Measurements from ENCODE around the gene NLRP2B. TPM values are rescaled to one million over a fixed set of nuclear protein-coding genes. Genes with fewer than 3 reads are reported as not detected.
"Not testable (repeated sequence)": the region's sequence is repeated elsewhere in the genome, so short reads cannot be mapped to it uniquely, and the experiment has no call there.

NLRP2B gene
- 0.10 TPM for total RNA-seq

DNA sequence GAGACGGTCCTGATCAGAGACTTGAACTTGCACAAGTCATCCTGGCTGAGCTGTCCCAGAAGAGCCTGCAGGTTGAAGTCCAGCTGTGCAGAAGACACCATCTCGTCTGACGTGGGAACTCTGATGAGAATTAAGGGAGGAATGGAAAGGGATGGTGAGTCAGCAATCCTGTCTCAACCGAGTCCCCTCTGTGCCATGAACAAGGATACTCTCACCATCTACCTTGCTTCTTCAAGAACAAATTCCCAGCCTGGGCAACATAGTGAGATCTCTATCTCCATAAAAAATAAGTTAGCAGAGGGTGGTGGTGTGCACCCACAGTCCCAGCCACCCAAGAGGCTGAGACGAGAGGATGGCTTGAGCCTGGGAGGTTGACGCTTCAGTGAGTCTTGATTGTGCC lies at the start of gene NLRP2B:
Gene NLRP2B, minus strand, starts transcription at position 101 of the 400 bp plus-strand sequence.
- H3K4me1 ChIP-seq (ENCODE audit: insufficient read depth, low read length) = no peaks in the 10 kb centered on the region
- H3K9me3 ChIP-seq (ENCODE audit: low read depth, low read length) = no peaks in the 10 kb centered on the region
- no peak within 1 kb of the TSS for H3K4me3 ChIP-seq (ENCODE audit: low read length)

DNA sequence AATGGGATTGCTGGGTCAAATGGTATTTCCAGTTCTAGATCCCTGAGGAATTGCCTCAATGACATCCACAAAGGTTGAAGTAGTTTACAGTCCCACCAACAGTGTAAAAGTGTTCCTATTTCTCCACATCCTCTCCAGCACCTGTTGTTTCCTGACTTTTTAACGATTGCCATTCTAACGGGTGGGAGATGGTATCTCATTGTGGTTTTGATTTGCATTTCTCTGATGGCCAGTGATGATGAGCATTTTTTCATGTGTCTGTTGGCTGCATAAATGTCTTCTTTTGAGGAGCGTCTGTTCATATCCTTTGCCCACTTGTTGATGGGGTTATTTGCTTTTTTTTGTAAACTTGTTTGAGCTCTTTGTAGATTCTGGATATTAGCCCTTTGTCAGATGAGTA lies 45.9 kb upstream of the NLRP2B start:
- not testable (repeated sequence) for H3K4me1 ChIP-seq (ENCODE audit: insufficient read depth, low read length); H3K4me3 ChIP-seq (ENCODE audit: low read length); H3K27me3 ChIP-seq (ENCODE audit: insufficient read depth, low read length); H3K9me3 ChIP-seq (ENCODE audit: low read depth, low read length)

More for the DNA sequence above, at the start of gene NLRP2B:
- no peaks in the 10 kb centered on the region for H3K27me3 ChIP-seq (ENCODE audit: insufficient read depth, low read length)

DNA sequence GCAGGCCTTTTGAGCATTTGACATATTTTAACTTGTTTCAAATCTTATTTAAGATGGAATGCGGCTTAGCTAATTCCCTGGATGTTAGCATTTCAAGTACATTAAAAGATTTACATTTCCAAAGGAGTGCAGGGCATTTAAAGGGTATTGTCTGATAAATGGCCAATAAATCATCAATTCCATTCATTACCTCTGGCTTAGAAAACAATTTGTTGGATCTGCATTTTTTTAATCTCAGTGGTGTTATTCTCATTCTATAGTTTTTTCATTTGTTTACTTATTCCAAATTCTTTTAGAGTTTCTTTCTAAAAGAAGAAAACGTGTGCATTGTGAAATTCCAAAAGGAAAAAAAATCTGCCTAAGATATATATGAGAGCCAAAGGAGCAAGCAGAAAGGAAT lies 1.3 kb upstream of the NLRP2B start:
- H3K9me3 ChIP-seq (ENCODE audit: low read depth, low read length) = no peaks in the 10 kb centered on the region
- H3K4me1 ChIP-seq (ENCODE audit: insufficient read depth, low read length) = no peaks in the 10 kb centered on the region
- no peaks in the 10 kb centered on the region for H3K27me3 ChIP-seq (ENCODE audit: insufficient read depth, low read length)
- H3K4me3 ChIP-seq (ENCODE audit: low read length) = no peak overlapping the region

DNA sequence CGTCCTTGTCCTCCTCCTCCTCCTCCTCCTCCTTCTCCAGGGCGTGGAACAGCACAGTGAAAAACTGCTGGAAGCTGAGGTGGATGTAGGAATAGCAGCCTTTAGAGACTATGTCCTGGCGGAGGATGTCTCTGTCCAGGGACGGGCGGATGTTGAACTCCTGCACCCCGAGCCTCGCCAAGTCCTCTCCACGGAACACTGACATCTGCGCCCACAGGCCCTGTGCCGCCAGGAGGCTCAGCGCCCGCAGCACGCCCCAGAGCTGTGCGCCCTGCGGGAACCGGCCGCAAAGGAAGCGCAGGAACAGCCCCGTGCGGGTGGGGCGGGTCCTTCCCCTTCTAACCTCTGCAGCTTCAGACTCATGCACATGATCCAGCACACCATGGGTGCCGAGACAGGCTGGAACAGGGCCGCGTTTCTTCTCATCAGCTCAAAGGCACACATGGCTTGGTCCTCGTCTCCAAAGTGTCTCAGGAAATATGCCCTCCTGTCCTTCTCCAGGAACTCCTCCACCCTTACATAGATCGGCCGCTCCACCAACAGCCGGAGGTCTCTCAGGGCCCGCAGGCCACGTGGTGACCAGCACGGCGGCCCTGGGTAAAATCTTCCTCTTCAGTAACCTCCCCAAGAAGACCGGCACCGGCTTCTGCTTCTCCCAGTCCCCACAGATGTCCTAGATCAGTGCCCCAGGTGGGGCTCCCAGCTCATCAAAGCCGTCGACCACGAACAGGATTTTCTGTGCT lies 1.2 kb downstream of the NLRP2B start:
- Histone ChIP-seq H3K4me3 (ENCODE audit: low read length) (no peak overlapping the region), H3K4me1 (ENCODE audit: insufficient read depth, low read length) (no peaks in the 10 kb centered on the region), H3K9me3 (ENCODE audit: low read depth, low read length) (no peaks in the 10 kb centered on the region), H3K27me3 (ENCODE audit: insufficient read depth, low read length) (no peaks in the 10 kb centered on the region)

DNA sequence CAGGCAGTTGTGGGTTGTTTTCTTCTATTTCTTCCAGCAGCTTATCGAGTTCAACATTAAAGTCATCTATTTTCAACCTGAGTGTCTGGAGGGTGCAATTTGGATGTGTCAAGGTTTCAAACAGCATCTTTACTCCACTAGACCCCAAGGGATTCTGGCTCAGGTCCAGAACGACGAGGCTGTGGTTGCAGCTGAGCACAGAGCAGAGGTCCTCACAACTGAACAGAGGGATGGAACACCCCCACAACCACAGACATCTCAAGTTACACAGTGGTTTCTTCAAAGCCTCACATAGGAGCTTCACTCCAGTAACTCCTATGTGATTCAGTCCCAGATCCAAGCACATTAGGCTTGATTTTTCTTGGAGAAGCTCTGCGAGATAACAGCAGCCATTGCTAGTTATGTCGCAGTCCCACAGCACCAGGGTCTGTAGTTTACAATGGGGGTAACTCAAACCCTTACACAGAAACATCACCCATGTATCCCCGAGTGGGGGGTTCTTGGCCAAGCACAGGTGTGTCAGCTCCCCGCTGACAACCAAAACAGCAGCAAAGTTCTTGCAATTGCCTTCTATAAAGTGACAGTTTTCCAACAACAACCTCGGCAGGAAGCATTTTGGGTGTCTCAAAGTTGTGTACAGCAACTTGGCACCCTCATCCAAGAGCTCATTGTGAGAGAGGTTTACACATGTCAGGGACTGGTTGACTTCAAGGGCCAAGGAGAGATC lies 2.8 kb downstream of the NLRP2B start:
- H3K4me3 ChIP-seq (ENCODE audit: low read length) = no peak overlapping the region
- no peaks in the 10 kb centered on the region for H3K27me3 ChIP-seq (ENCODE audit: insufficient read depth, low read length)
- H3K4me1 ChIP-seq (ENCODE audit: insufficient read depth, low read length) = no peaks in the 10 kb centered on the region
- no peaks in the 10 kb centered on the region for H3K9me3 ChIP-seq (ENCODE audit: low read depth, low read length)

DNA sequence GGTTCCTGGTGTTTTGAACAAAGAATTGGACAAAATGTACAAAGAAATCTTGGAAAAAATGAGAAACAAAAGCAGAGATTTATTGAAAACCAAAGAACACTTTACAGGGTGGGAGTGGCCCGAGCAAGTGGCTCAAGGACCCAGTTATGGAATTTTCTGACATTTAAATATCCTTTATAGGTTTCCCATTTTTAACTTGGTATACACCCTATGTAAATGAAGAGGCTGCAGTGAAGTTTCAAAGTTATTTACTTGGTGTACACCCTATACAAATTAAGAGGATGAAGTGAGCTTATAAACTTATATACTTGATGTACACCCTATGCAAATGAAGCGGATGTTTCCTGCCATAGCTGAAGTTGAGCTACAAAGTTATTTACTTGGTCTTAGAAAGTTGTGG lies 4.7 kb downstream of the NLRP2B start:
- Histone ChIP-seq H3K27me3 (ENCODE audit: insufficient read depth, low read length) (no peaks in the 10 kb centered on the region), H3K4me3 (ENCODE audit: low read length) (no peak overlapping the region), H3K9me3 (ENCODE audit: low read depth, low read length) (no peaks in the 10 kb centered on the region), H3K4me1 (ENCODE audit: insufficient read depth, low read length) (no peaks in the 10 kb centered on the region)

DNA sequence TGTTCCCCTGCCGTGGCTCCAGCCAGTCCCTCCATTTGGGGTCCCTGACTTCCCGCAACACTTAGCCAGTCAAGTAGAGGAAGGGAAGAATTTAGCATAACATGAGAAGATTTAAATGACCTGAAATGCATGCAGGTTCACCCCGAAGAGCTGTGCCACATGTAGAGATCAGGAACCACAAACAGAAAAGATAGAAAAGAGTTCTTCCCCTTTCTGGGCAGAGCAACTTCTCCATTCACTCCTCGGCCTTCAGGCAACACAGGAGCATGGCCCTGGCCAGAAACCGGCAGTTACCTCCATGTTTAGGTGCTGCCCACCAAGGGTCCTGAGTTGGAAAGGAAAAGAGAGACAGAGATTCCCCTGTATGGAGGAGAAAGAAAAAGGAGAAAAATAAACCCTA lies 5.2 kb downstream of the NLRP2B start:
- Histone ChIP-seq H3K27me3 (ENCODE audit: insufficient read depth, low read length) (no peaks in the 10 kb centered on the region), H3K4me3 (ENCODE audit: low read length) (no peak overlapping the region), H3K4me1 (ENCODE audit: insufficient read depth, low read length) (no peaks in the 10 kb centered on the region), H3K9me3 (ENCODE audit: low read depth, low read length) (no peaks in the 10 kb centered on the region)

DNA sequence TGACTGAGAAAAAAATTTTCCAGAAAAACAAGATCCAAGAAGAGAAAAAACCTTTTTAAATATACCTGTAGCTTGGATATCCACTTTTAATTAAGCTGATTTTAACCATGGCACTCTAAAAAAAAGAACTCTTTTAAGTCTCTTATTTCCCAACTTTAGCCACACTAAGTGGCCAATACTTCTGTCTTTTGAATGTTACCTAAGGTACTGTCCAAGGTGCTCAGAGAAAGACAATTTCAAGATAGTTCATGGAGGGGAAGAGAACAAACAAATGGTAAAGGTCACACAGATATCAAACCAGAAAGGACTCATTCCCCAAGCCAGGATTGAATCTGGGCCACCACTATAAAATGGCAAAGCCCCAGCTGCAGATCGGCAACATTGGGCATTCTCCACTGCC lies 10.1 kb downstream of the NLRP2B start:
- H3K4me1 ChIP-seq (ENCODE audit: insufficient read depth, low read length) = no peaks in the 10 kb centered on the region
- no peaks in the 10 kb centered on the region for H3K27me3 ChIP-seq (ENCODE audit: insufficient read depth, low read length)
- H3K4me3 ChIP-seq (ENCODE audit: low read length) = no peak overlapping the region
- H3K9me3 ChIP-seq (ENCODE audit: low read depth, low read length) = no peaks in the 10 kb centered on the region

DNA sequence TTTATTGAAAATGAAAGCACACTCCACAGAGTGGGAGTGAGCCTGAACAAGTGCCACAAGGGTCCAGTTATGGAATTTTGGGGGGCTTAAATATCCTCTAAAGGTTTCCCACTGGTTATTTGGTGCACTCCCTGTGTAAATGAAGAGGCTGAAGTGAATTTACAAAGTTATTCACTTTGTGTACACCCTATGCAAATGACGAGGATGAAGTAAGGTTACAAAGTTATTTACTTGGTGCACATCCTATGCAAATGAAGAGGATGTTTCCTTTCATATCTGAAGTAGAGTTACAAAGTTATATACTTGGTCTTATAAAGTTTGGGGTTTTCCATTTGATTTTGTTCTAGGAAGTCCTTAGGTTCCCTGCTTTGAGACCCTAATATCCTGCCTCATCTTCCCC lies 13.1 kb downstream of the NLRP2B start:
- Histone ChIP-seq H3K27me3 (ENCODE audit: insufficient read depth, low read length) (no peaks in the 10 kb centered on the region), H3K9me3 (ENCODE audit: low read depth, low read length) (no peaks in the 10 kb centered on the region), H3K4me3 (ENCODE audit: low read length) (no peak overlapping the region), H3K4me1 (ENCODE audit: insufficient read depth, low read length) (no peaks in the 10 kb centered on the region)

DNA sequence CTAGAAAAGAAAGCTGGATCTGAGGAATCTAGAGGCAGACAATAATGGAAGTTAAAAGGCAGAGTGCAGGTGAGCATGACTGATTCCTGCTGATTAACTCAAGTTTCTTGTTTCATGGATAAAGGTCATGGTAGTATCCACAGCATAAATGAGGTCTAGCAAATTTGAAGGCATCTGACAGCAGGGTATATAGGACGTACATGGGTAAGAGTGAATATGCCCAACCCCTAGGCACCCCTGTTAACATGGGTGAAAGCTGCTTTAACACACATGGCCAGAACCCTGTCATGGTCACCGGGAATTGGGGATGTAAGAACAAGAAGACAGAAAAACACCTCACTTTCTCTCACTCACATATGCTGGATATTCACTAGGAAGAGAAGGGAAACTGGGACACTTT lies 25.0 kb downstream of the NLRP2B start:
- Histone ChIP-seq H3K4me1 (ENCODE audit: insufficient read depth, low read length) (no peaks in the 10 kb centered on the region), H3K9me3 (ENCODE audit: low read depth, low read length) (no peaks in the 10 kb centered on the region), H3K27me3 (ENCODE audit: insufficient read depth, low read length) (no peaks in the 10 kb centered on the region), H3K4me3 (ENCODE audit: low read length) (no peak overlapping the region)

DNA sequence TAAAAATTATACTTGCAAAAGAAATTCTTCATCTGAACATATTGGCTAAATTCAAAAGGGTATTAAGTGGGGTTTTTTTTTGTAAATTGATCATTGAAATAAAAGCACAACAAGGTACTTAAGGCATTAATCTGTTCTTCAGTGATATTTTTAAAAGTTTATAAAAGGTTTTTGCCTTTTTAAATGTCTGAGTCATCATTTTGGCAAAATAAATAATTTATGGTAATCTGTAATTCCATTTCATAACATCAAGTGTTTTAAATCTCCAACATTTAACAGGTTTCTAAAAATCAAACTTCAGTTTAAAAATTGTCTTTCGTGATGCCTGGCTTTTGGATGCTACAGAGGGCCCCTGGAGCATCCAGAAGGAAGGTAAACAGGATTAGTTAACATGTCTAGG lies 27.4 kb downstream of the NLRP2B start:
- H3K9me3 ChIP-seq (ENCODE audit: low read depth, low read length) = no peaks in the 10 kb centered on the region
- no peak overlapping the region for H3K4me3 ChIP-seq (ENCODE audit: low read length)
- no peaks in the 10 kb centered on the region for H3K4me1 ChIP-seq (ENCODE audit: insufficient read depth, low read length)
- no peaks in the 10 kb centered on the region for H3K27me3 ChIP-seq (ENCODE audit: insufficient read depth, low read length)

DNA sequence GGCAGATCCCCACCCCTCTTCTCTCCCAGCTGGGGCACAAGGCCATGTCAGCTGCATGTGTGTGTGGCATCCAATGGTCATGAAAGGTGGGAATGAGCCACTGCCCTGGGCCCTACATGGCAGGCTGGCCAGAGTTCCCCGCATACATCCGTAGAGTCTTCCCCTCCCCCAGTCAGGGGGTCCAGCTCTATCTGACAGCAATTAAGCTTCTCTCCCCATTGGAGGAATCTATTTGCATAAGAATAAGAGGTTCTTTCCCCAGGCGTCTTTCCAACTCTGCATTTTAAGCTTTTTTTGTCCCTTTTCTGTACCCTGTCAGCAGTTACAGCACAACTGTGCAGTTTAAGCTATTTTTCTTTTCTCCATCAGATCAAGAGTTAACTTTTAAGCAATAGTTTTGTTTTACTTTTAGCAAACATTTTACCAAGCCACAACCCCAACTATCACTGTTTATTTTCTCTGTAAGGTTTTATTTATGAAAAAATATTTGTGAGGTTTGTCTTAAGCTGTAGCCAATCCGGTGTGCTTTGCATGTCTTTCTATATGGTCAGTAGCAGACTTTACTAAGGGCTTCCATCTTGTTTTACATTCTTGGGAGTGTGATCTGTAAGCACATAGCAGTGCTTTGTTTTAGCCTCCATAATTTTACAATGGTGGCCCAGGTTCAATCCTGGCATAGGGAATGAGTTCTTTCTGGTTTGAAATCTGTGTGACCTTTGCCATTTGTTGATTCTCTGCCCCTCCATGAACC lies 28.7 kb downstream of the NLRP2B start:
- no peaks in the 10 kb centered on the region for H3K4me1 ChIP-seq (ENCODE audit: insufficient read depth, low read length)
- H3K27me3 ChIP-seq (ENCODE audit: insufficient read depth, low read length) = no peaks in the 10 kb centered on the region
- H3K9me3 ChIP-seq (ENCODE audit: low read depth, low read length) = no peaks in the 10 kb centered on the region
- no peak overlapping the region for H3K4me3 ChIP-seq (ENCODE audit: low read length)

DNA sequence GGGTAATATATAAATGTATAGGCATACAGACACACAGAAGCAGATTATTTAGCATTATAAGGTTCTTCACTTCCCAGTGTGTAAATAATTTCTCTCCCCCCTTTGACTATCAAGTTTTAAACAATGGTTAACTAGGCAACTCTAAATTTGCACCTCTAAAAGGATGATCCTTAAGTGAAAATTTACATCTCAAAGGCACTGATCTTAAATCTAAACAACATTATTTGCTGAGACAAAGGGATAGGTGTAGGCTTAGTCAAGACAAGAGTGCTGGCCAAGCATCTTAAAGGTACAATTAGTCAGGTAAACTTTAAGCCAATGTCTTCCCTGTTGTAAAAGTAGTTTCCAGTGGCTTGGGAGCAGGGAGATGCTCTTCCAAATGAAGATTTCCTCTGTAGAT lies 33.0 kb downstream of the NLRP2B start:
- no peaks in the 10 kb centered on the region for H3K27me3 ChIP-seq (ENCODE audit: insufficient read depth, low read length)
- no peak overlapping the region for H3K4me3 ChIP-seq (ENCODE audit: low read length)
- H3K9me3 ChIP-seq (ENCODE audit: low read depth, low read length) = no peaks in the 10 kb centered on the region
- no peaks in the 10 kb centered on the region for H3K4me1 ChIP-seq (ENCODE audit: insufficient read depth, low read length)

DNA sequence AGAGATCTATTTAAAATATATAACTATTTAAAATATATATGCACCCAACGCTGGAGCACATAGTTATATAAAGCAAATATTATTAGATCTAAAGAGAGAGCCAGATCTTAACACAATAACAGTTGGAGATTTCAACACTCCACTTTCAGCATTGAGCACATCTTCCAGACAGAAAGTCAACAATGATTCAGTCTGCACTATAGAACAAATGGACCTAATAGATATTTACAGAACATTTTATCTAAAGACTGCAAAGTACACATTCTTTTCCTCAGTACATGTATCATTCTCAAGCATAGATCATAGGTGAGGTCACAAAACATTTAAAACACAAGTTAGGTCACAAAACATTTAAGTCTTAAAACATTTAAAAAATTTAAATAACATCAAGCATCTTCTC lies 36.4 kb downstream of the NLRP2B start:
- H3K4me3 ChIP-seq (ENCODE audit: low read length) = no peak overlapping the region
- H3K4me1 ChIP-seq (ENCODE audit: insufficient read depth, low read length) = no peaks in the 10 kb centered on the region
- no peaks in the 10 kb centered on the region for H3K27me3 ChIP-seq (ENCODE audit: insufficient read depth, low read length)
- no peaks in the 10 kb centered on the region for H3K9me3 ChIP-seq (ENCODE audit: low read depth, low read length)

DNA sequence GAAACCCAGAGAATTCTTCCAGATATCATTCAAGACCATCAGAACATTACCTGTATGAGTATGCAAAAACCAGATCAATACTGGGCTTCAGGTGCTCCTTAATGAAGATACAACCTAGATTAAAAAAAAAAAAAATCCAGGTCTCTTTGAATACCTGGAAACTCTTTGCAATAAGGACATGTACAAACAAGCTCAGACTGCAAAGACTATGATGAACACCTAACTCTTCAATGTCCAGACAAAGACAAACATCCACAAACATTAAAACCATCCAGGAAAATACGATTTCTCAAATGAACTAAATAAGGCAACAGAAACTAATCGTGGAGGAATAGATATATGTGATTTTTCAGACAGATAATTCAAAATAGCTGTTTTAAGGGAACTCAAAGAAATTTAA lies 38.7 kb downstream of the NLRP2B start:
- H3K4me3 ChIP-seq (ENCODE audit: low read length) = no peak overlapping the region
- peaks cover 4% of the 10 kb centered on the region for H3K9me3 ChIP-seq (ENCODE audit: low read depth, low read length)
- H3K4me1 ChIP-seq (ENCODE audit: insufficient read depth, low read length) = no peaks in the 10 kb centered on the region
- H3K27me3 ChIP-seq (ENCODE audit: insufficient read depth, low read length) = no peaks in the 10 kb centered on the region
